HepG2 (cell line): ENCODE measurements around the gene CDC14A. TPM values are rescaled to one million over a fixed set of nuclear protein-coding genes. Genes with fewer than 3 reads are reported as not detected.

Experiments used
- ATF3 ChIP-seq: sonication (generic); formaldehyde crosslinking; IDR thresholded peaks from 2 replicates; pipeline ENCODE4 v1.4.0; 2020; ENCODE audit warnings: missing genetic modification reagents
- CAMTA2 ChIP-seq: sonication (generic); formaldehyde crosslinking; IDR thresholded peaks from 2 replicates; pipeline ENCODE4 v1.4.0; 2020; ENCODE audit warnings: mild to moderate bottlenecking, missing genetic modification reagents, borderline replicate concordance
- FOXA3 ChIP-seq: IDR thresholded peaks from 2 replicates; pipeline ENCODE4 v1.6.1; 2016; ENCODE audit warnings: missing genetic modification reagents, missing compliant biosample characterization
- PCBP2 ChIP-seq: fragments of 200-400 bp; formaldehyde crosslinking; optimal IDR thresholded peaks from 2 replicates; pipeline ENCODE3; 2018; ENCODE audit warnings: low read length, low read depth; ENCODE audit not compliant: poor library complexity, severe bottlenecking
- SOX5 ChIP-seq: IDR thresholded peaks from 2 replicates; pipeline ENCODE4 v1.6.1; 2016; ENCODE audit warnings: borderline replicate concordance
- SSRP1 ChIP-seq: IDR thresholded peaks from 2 replicates; pipeline ENCODE4 v1.6.1; 2016; ENCODE audit warnings: control low read depth
- TIGD3 ChIP-seq: sonication (generic); formaldehyde crosslinking; IDR thresholded peaks from 2 replicates; pipeline ENCODE4 v1.5.1; 2020; ENCODE audit warnings: mild to moderate bottlenecking, missing genetic modification reagents, borderline replicate concordance
- TRIM24 ChIP-seq: sonication (generic); formaldehyde crosslinking; IDR thresholded peaks from 2 replicates; pipeline ENCODE4 v1.8.0; 2022; ENCODE audit warnings: mild to moderate bottlenecking, missing genetic modification reagents
- U2AF2 ChIP-seq: fragments of 200-400 bp; formaldehyde crosslinking; IDR thresholded peaks from 2 replicates; pipeline ENCODE4 v1.6.1; 2017; ENCODE audit warnings: low read depth, mild to moderate bottlenecking, low read length
- ZNF564 ChIP-seq: sonication (generic); formaldehyde crosslinking; IDR thresholded peaks from 2 replicates; pipeline ENCODE4 v1.8.1; 2023; ENCODE audit warnings: mild to moderate bottlenecking, missing genetic modification reagents
- polyA plus RNA-seq, 8 experiments: library from polyadenylated mRNA; depleted of rRNA in 3 of 8; stranded (reverse) in 7 of 8; unstranded in 1 of 8; fragments of >200 nt; fragmentation: Illumina TruSeq in 4 of 8; extraction: Trizol in 4 of 8; gene quantifications; 2 replicates each; pipeline versions ENCODE4 v1.2.1 to v1.2.3, GENCODE V29; 2011 to 2016; ENCODE audit warnings: low read depth in 4 of 8, missing spikeins in 1 of 8, mixed read lengths in 1 of 8; ENCODE audit not compliant: insufficient read depth in 1 of 8
- total RNA-seq, 5 experiments: library from RNA; depleted of rRNA; stranded (reverse); fragments of >200 nt; fragmentation: Illumina TruSeq; extraction: Trizol; gene quantifications; 2 replicates each; pipeline ENCODE4 v1.2.3, GENCODE V29; 2016; ENCODE audit warnings: low read depth in 1 of 5
- TF ChIP-seq, protein P1 (sequence below): IDR thresholded peaks from 2 replicates; pipeline ENCODE4 v1.6.1; 2016; ENCODE audit warnings: low read depth, missing genetic modification reagents, missing compliant biosample characterization
- TF ChIP-seq, protein P2 (sequence below): sonication (generic); formaldehyde crosslinking; IDR thresholded peaks from 2 replicates; pipeline ENCODE4 v1.8.0; 2022; ENCODE audit warnings: missing genetic modification reagents, low read depth, mild to moderate bottlenecking, borderline replicate concordance
- TF ChIP-seq, protein P3 (sequence below): sonication (generic); formaldehyde crosslinking; IDR thresholded peaks from 2 replicates; pipeline ENCODE4 v1.4.0; 2020; ENCODE audit warnings: mild to moderate bottlenecking, missing genetic modification reagents, borderline replicate concordance

The CDC14A gene
- total and polyA plus RNA-seq, 2 of the 13 experiments (the other 11 are each of a cell fraction or from before 2014, with no cell fraction given) = 2.8 to 4.9 TPM

GRCh38 chr1:100413035-100413434 is 60.7 kb downstream of the CDC14A start (continued):
- TF ChIP-seq, protein P1, sequence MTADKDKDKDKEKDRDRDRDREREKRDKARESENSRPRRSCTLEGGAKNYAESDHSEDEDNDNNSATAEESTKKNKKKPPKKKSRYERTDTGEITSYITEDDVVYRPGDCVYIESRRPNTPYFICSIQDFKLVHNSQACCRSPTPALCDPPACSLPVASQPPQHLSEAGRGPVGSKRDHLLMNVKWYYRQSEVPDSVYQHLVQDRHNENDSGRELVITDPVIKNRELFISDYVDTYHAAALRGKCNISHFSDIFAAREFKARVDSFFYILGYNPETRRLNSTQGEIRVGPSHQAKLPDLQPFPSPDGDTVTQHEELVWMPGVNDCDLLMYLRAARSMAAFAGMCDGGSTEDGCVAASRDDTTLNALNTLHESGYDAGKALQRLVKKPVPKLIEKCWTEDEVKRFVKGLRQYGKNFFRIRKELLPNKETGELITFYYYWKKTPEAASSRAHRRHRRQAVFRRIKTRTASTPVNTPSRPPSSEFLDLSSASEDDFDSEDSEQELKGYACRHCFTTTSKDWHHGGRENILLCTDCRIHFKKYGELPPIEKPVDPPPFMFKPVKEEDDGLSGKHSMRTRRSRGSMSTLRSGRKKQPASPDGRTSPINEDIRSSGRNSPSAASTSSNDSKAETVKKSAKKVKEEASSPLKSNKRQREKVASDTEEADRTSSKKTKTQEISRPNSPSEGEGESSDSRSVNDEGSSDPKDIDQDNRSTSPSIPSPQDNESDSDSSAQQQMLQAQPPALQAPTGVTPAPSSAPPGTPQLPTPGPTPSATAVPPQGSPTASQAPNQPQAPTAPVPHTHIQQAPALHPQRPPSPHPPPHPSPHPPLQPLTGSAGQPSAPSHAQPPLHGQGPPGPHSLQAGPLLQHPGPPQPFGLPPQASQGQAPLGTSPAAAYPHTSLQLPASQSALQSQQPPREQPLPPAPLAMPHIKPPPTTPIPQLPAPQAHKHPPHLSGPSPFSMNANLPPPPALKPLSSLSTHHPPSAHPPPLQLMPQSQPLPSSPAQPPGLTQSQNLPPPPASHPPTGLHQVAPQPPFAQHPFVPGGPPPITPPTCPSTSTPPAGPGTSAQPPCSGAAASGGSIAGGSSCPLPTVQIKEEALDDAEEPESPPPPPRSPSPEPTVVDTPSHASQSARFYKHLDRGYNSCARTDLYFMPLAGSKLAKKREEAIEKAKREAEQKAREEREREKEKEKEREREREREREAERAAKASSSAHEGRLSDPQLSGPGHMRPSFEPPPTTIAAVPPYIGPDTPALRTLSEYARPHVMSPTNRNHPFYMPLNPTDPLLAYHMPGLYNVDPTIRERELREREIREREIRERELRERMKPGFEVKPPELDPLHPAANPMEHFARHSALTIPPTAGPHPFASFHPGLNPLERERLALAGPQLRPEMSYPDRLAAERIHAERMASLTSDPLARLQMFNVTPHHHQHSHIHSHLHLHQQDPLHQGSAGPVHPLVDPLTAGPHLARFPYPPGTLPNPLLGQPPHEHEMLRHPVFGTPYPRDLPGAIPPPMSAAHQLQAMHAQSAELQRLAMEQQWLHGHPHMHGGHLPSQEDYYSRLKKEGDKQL = no peak
- TF ChIP-seq, protein P2, sequence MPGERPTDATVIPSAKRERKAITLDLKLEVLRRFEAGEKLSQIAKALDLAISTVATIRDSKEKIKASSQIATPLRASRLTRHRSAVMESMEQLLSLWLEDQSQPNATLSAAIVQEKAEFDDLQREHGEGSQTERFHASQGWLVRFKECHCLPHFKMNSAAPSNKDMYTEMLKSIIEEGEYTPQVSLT = no peak
- TF ChIP-seq ATF3 (CRISPR knock-in tag) (no peak), TRIM24 (CRISPR knock-in tag) (no peak), SSRP1 (CRISPR knock-in tag) (no peak), PCBP2 (no peak), ZNF564 (no peak), FOXA3 (CRISPR knock-in tag) (peak; percentile 62), SOX5 (peak; percentile 98), TIGD3 (CRISPR knock-in tag) (no peak), CAMTA2 (CRISPR knock-in tag) (no peak), U2AF2 (no peak)
- TF ChIP-seq, protein P3, sequence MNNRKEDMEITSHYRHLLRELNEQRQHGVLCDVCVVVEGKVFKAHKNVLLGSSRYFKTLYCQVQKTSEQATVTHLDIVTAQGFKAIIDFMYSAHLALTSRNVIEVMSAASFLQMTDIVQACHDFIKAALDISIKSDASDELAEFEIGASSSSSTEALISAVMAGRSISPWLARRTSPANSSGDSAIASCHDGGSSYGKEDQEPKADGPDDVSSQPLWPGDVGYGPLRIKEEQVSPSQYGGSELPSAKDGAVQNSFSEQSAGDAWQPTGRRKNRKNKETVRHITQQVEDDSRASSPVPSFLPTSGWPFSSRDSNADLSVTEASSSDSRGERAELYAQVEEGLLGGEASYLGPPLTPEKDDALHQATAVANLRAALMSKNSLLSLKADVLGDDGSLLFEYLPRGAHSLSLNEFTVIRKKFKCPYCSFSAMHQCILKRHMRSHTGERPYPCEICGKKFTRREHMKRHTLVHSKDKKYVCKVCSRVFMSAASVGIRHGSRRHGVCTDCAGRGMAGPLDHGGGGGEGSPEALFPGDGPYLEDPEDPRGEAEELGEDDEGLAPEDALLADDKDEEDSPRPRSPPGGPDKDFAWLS (CRISPR knock-in tag) = no peak
